Activated effector memory CD4-positive, alpha-beta T cell treated with anti-CD3 and anti-CD28 coated beads, Interleukin-2, amount 50 U/mL, for 16 hours (primary cell): ENCODE measurements around the gene SOX14.

Experiments
- DNase-seq: peaks from one replicate; pipeline ENCODE4 v3.0.0-alpha.2; 2020

The SOX14 gene

GRCh38 chr3:137768361-137769321, 4.5 kb downstream of the SOX14 start:
- DNase-seq, result no peak

- DNase-seq, result no peak
These were observed 5.4 kb downstream of the SOX14 start for GRCh38 chr3:137769322-137770065.

GRCh38 chr3:137770066-137770834, 6.1 kb downstream of the SOX14 start:
- DNase-seq, result no peak

GRCh38 chr3:137770835-137771399, 6.8 kb downstream of the SOX14 start:
- DNase-seq, result no peak

GRCh38 chr3:137771401-137772213, 7.5 kb downstream of the SOX14 start:
- no peak for DNase-seq

GRCh38 chr3:137772214-137772955, 8.3 kb downstream of the SOX14 start:
- DNase-seq, result no peak

GRCh38 chr3:137778941-137779340, 14.8 kb downstream of the SOX14 start:
- no peak for DNase-seq

- DNase-seq, result no peak
These were observed 23.4 kb downstream of the SOX14 start for GRCh38 chr3:137787529-137787928.

- DNase-seq, result no peak
These were observed 25.1 kb downstream of the SOX14 start for GRCh38 chr3:137789236-137789635.

GRCh38 chr3:137792626-137793271, 28.6 kb downstream of the SOX14 start:
- DNase-seq, result no peak

GRCh38 chr3:137796993-137797392, 32.9 kb downstream of the SOX14 start:
- no peak for DNase-seq

GRCh38 chr3:137803215-137803614, 39.1 kb downstream of the SOX14 start:
- no peak for DNase-seq

- no peak for DNase-seq
These were observed 43.9 kb downstream of the SOX14 start for GRCh38 chr3:137807998-137808397.

- no peak for DNase-seq
These were observed 45.4 kb downstream of the SOX14 start for GRCh38 chr3:137809509-137809908.

GRCh38 chr3:137812023-137812422, 47.9 kb downstream of the SOX14 start:
- no peak for DNase-seq

GRCh38 chr3:137815251-137815650, 51.1 kb downstream of the SOX14 start:
- DNase-seq, result no peak
